GM18502 (cell line): ENCODE measurements around the gene ZBTB8A.
"Not testable (repeated sequence)": the region's sequence is repeated elsewhere in the genome, so short reads cannot be mapped to it uniquely, and the experiment has no call there.

Source experiments
- ATAC-seq: cut with Tn5 transposase; IDR thresholded peaks from one replicate; pipeline ENCODE4 v1.9.1; 2021; ENCODE audit warnings: mild to moderate bottlenecking; ENCODE audit not compliant: unreplicated experiment, poor library complexity

The ZBTB8A gene

GRCh38 chr1:32538887-32539583, at the start of gene ZBTB8A:
Gene ZBTB8A (plus strand): TSS chr1:32539427. CDS start chr1:32592932, 53,505 bp downstream.
- no peak for ATAC-seq

DNA sequence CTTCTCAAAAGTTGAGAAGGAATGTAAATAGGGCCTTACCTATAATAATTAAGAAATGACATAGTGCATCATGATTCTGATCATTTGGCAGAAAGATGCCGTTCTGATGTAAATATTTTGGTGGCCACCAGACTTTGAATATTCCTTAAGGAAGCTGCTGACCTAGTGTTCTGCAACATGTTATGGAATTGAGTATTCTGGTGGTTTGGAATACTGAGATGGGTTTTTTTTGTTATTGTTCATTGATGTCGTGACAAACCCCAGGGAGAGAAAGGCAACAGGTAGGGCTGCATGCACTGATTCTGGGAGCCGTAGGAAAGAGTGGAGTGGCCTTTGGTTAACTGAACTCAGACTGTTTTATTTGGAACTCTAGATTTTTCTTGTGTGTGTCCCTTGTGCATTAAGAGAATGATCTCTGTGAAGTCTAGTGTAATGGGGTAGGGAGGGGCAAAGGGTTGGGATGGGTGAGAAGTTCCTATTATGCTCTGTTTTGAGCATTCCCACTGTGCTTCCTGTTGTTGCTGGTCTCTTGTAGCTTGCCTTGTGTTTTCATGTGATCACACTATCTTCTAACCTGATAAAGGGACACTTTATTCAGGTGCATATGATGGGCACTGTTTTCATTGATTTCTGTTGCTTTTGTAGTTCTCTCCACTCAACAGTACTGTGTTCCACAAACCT, 49.3 kb upstream of the ZBTB8A start:
- no peak for ATAC-seq

GRCh38 chr1:32491386-32491785, 47.8 kb upstream of the ZBTB8A start:
- no peak for ATAC-seq

DNA sequence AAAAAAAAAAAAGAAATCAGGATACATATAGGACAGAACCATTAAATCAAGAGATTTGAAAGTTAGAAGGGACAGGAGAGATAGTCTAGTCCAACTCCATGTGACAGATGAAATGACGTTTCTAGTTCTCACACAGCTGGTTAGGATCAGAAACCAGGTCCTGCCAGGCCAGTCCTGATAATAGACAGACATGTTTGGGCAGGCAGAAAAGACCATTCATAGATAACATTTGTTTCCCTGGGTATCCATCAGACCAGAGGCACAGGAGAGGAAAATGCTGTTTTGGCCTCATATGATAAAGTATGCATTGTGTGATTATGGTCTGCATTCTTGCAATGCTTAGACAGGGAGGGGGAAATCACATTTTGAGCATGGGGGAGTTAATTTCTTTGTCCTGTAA, 45.0 kb upstream of the ZBTB8A start:
- no peak for ATAC-seq

DNA sequence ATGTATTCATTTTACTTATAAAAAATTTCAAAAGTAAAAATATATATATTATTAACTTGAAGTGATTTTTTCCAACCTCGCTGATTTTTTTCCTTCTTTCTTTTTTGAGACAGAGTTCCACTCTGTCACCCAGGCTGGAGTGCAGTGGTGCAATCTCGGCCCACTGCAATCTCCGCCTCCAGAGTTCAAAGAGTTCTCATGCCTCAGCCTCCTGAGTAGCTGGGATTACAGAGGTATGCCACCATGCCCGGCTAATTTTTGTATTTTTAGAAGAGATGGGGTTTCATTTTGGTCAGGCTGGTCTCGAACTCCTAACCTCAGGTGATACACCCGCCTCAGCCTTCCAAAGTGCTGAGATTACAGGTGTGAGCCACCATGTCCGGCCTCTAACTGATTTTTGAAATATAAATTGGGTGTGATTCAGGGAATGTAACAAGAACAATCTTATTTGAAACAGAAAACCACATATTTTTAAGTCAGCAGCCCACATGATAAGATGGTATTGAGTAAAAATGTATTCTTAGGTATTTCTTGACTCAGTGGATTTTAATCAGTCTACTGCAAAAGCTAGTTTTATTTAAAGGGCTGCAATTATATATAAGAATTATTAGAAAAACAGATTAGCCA, 44.4 kb upstream of the ZBTB8A start:
- ATAC-seq = no peak

DNA sequence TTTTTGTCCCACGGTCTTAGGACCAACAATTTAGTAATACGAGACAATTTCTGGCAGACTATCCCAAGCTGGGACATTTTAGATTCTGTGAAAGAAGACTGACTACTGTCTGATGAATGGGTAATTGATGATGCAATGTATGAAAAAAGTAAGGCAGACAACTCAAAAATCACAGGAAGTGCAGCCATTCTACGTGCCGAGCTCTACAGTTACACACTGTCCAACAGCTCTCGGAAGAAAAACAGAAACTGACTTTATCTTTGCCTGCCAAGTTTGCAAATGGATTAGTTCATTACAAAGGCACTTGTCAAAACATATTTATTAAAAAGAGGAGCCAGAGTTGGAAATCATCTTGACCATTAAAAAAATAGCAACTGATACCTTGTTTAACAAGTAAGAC, 43.1 kb upstream of the ZBTB8A start:
- ATAC-seq = no peak

DNA sequence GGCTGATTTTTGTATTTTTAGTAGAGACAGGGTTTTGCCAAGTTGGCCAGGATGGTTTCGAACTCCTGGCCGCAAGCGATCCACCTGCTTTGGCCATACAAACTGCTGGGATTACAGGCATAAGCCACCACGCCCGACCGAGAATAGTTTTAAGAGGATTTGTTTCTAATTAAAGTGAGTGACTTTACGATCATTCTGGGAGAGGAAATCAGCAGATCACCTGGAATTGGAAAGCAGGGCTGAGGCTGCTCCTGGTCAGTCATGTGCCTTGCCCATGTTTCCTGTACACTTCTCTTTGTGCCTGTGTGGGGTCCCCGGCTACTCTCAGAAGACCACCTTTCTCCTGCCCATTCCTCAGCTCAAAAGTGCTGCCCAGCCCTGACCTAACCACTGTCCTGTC, 40.5 kb upstream of the ZBTB8A start:
- no peak for ATAC-seq

- ATAC-seq = peak; percentile 59
Observed at GRCh38 chr1:32500387-32501209, 38.6 kb upstream of the ZBTB8A start.

DNA sequence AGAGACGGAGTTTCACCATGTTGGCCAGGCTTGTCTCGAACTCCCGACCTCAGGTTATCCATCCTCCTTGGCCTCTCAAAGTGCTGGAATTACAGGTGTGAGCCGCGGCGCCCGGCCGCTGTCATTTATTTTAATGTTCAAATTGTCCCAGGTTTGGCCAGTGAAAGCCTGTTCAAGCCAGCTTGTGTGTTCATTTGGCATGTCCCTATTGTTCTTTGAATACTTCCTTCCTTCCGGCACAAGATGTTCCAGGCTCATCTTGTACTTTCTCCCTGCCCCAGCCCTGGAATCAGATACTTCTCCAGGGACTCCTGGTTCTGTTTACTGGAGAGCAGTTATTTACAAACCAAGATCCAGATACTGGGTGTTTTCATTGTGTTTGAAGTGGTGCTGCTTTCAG, 37.4 kb upstream of the ZBTB8A start:
- no peak for ATAC-seq

GRCh38 chr1:32503153-32503552, 36.1 kb upstream of the ZBTB8A start:
- ATAC-seq = no peak

DNA sequence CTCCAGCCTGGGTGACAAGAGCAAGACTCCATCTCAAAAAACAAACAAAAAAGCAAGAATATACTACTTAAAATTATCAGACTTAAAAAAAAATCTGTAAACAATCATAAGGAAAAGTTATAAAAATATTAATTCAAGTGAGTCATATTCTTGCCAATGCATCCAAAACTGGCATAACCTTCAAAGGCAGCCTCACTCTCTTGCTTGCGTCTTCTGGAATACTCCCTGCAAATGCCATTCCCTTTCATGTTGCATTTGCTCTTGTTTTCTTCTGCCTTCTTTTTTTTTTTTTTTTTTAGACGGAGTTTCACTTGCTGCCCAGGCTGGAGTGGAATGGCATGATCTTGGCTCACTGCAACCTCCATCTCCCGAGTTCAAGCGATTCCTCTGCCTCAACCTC, 32.2 kb upstream of the ZBTB8A start:
- no peak for ATAC-seq

DNA sequence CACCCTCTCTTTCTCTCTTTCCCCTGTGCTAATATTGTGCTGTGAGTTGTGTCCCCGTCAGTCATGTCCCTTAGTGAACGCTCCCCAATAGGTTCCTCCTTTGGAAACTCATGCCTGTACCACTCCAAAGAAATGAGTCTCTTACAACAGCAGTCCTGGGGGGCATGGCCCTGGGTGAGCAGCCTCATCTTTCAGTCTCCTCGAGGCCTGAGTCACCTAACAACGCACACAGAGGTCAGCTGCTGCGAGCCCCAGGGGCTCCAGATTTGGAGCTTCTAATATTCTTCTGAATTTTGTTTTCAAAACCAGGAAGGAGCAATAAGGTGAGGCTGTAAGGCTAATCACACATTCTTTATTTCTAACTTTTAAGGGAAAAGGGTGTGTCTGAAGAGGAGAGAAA, 30.5 kb upstream of the ZBTB8A start:
- ATAC-seq = no peak

DNA sequence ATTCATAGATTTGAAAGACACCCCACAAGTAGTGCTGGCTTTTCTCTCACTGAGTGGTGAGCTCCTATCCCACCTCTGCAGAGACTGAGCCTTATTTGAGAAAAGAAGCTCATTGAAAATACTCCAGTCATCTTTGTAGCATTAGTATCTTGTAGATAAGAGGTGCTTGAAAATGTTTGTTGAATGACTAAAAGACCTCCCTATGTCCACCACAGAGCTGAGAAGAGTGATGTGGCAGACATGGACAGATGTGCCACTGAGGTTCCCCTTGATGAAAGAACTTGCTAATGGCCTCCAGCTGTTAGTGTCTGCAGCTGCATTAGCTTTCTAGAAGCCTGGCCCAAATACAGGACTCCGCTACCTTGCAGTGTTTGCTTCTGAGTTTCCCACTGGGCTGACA, 29.3 kb upstream of the ZBTB8A start:
- no peak for ATAC-seq

GRCh38 chr1:32516402-32516801, 22.8 kb upstream of the ZBTB8A start:
- no peak for ATAC-seq

GRCh38 chr1:32518976-32519375, 20.3 kb upstream of the ZBTB8A start:
- ATAC-seq = no peak

GRCh38 chr1:32521165-32521564, 18.1 kb upstream of the ZBTB8A start:
- no peak for ATAC-seq

DNA sequence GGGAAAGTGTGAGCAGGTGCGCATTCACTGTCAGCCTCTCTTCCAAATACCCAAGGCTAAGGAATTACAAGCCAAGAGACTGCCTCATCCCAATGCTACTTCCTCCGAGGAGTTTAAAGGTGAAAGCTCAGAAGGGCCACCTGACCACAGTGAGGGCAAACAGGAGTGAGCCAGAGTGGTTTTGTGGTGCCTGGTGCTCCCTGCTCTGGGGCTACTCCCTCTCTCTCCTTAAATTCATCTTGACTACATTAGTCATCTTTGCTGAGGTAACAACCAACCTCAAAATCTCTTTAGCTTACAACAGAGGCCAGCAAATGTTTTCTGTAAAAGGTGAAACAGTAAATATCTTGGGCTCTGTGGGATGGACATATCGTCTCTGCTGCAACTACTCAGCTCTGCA, 14.2 kb upstream of the ZBTB8A start:
- no peak for ATAC-seq

DNA sequence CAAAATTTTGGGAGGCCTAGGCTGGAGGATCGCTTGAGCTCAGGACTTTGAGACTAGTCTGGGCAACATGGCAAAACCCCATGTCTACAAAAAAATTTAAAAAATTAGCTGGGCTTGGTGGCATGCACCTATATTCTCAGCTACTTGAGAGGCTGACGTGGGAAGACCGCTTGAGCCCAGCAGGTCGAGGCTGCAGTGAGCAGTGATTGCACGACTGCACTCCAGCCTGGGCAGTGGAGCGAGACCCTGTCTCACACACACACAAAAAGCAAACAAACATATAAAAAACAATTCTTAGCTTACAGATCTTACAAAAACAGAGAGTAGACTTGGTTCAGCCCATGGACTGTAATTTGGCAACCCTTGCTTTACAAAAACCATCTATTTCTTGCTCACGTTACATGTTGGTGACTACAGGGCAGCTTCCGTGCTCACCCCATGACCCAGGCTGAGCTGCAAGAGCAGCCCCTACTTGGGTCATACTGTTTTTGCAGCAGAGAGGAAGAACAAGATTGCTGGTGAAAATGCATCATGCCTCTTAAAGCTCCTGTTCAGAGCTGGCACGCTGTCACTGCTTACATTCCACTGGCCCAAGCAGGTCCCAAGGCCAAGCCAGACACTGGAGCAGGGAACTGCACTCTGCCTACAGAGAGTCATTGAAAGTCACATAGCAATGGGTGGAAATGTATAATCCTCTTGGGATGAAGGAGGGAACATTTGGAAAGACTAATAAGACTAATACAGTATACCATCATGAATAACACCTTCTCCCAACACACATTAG, 13.4 kb upstream of the ZBTB8A start:
- no peak for ATAC-seq

GRCh38 chr1:32528550-32528949, 10.7 kb upstream of the ZBTB8A start:
- ATAC-seq = not testable (repeated sequence)

GRCh38 chr1:32533792-32534327, 5.4 kb upstream of the ZBTB8A start:
- ATAC-seq = no peak
